ENCODE results near the gene SIGLECL1. TPM values are rescaled to one million over a fixed set of nuclear protein-coding genes. Genes with fewer than 3 reads are reported as not detected.

The SIGLECL1 gene
- polyA plus RNA-seq, 3 donors: 0.16 TPM; not detected in 2

DNA sequence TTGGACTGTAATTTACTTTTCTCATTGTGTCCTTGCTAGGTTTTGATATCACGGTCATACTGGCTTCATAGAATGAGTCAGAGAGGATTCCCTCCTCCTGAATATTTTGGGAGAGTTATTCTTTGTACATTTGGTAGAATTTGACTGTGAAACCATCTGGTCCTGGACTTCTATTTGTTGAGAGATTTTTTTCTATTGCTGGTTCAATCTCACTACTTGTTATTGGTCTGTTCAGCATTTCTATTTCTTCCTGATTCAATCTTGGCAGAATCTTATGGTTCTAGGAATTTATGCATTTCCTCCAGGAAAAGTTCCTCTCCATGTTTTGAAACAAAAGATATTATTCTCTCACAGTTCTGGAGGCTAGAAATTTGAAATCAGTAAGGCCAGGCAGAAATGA is 30.9 kb upstream of the SIGLECL1 start:
- no peak for TF ChIP-seq CTCF (IDR thresholded peaks at IDR 0.05)
- no peak overlapping the region for H3K27ac Mint-ChIP-seq
- Histone ChIP-seq H3K9ac (ENCODE audit: insufficient read depth, low read length, poor library complexity, severe bottlenecking) (no peak overlapping the region), H4K20me1 (ENCODE audit: insufficient read depth, low read length) (no peaks in the 10 kb centered on the region), H2AFZ (ENCODE audit: insufficient read depth, low read depth, low read length, poor library complexity, severe bottlenecking) (no peak overlapping the region), H3K4me2 (replicated peaks; ENCODE audit: extremely low read depth, low read length, poor library complexity, severe bottlenecking) (no peak overlapping the region), H3K27me3 (ENCODE audit: control insufficient read depth in 2 of 2, insufficient read depth in 2 of 2, low read length in 2 of 2) (no peaks in the 10 kb centered on the region), H3K79me2 (ENCODE audit: insufficient read depth, low read length) (peaks cover 2% of the 10 kb centered on the region), H3K36me3 (replicated peaks in 1 of 2; ENCODE audit: control insufficient read depth in 1 of 2, insufficient read depth in 2 of 2, low read length in 2 of 2) (peaks cover 28 to 58% of the 10 kb centered on the region in 2 donors), H3K27ac (ENCODE audit: low read depth in 1 of 2, low read length in 2 of 2) (no peak overlapping the region), H3K9me3 (replicated peaks in 1 of 2; ENCODE audit: control insufficient read depth in 1 of 2, insufficient read depth in 1 of 2, low read length in 2 of 2) (no peaks in the 10 kb centered on the region), H3K4me3 (replicated peaks in 1 of 3; ENCODE audit: low read depth in 2 of 3, low read length in 3 of 3) (no peak overlapping the region), H3K4me1 (ENCODE audit: control insufficient read depth in 1 of 2, insufficient read depth in 2 of 2, low read length in 2 of 2) (peaks cover 14 to 26% of the 10 kb centered on the region in 2 donors)
- peaks cover 44% of the 10 kb centered on the region for H3K4me1 Mint-ChIP-seq
- H3K36me3 Mint-ChIP-seq: peaks cover 48 to 65% of the 10 kb centered on the region in 2 donors
- intact Hi-C loops (cut with micrococcal nuclease): no loop called here
- WGBS (ENCODE audit: insufficient coverage): no CpG with 5 or more reads among the region's 1 CpG
- H3K9me3 Mint-ChIP-seq: peaks cover 0 to 5% (median 0%) of the 10 kb centered on the region in 7 donors
- DNase-seq: no peak
- H3K27me3 Mint-ChIP-seq (ENCODE audit: low read depth in 3 of 3): peaks cover 0 to 2% (median 0%) of the 10 kb centered on the region in 3 donors
- no peak overlapping the region for H3K4me3 Mint-ChIP-seq

- H3K9me3 ChIP-seq (replicated peaks in 1 of 2; ENCODE audit: control insufficient read depth in 1 of 2, insufficient read depth in 1 of 2, low read length in 2 of 2): no peaks in the 10 kb centered on the region
- H3K36me3 ChIP-seq (replicated peaks in 1 of 2; ENCODE audit: control insufficient read depth in 1 of 2, insufficient read depth in 2 of 2, low read length in 2 of 2): peaks cover 18 to 48% of the 10 kb centered on the region in 2 donors
- H4K20me1 ChIP-seq (ENCODE audit: insufficient read depth, low read length): no peaks in the 10 kb centered on the region
- H3K79me2 ChIP-seq (ENCODE audit: insufficient read depth, low read length): peaks cover 12% of the 10 kb centered on the region
- H3K9ac ChIP-seq (ENCODE audit: insufficient read depth, low read length, poor library complexity, severe bottlenecking): no peak overlapping the region
- Mint-ChIP-seq H3K9me3 (peaks cover 0 to 2% (median 0%) of the 10 kb centered on the region in 7 donors), H3K36me3 (peaks cover 38 to 56% of the 10 kb centered on the region in 2 donors), H3K4me1 (peaks cover 47% of the 10 kb centered on the region), H3K27me3 (ENCODE audit: low read depth in 3 of 3) (peaks cover 0 to 2% (median 0%) of the 10 kb centered on the region in 3 donors), H3K27ac (no peak overlapping the region), H3K4me3 (no peak overlapping the region)
- no peak overlapping the region for H3K4me3 ChIP-seq (replicated peaks in 1 of 3; ENCODE audit: low read depth in 2 of 3, low read length in 3 of 3)
- intact Hi-C loops (cut with micrococcal nuclease): no loop called here
- H3K27me3 ChIP-seq (ENCODE audit: control insufficient read depth in 2 of 2, insufficient read depth in 2 of 2, low read length in 2 of 2): no peaks in the 10 kb centered on the region
- H3K4me2 ChIP-seq (replicated peaks; ENCODE audit: extremely low read depth, low read length, poor library complexity, severe bottlenecking): no peak overlapping the region
- H3K4me1 ChIP-seq (ENCODE audit: control insufficient read depth in 1 of 2, insufficient read depth in 2 of 2, low read length in 2 of 2): peaks cover 20 to 36% of the 10 kb centered on the region in 2 donors
- H2AFZ ChIP-seq (ENCODE audit: insufficient read depth, low read depth, low read length, poor library complexity, severe bottlenecking): no peak overlapping the region
- H3K27ac ChIP-seq (ENCODE audit: low read depth in 1 of 2, low read length in 2 of 2): no peak overlapping the region
- no peak for DNase-seq
- no peak for TF ChIP-seq CTCF (IDR thresholded peaks at IDR 0.05)
These were observed 29.9 kb upstream of the SIGLECL1 start for GRCh38 chr19:51220996-51221395.

Data from CD14-positive monocyte (primary cell).